ENCODE data around the gene ZFP92. TPM values are rescaled to one million over a fixed set of nuclear protein-coding genes. Genes with fewer than 3 reads are reported as not detected.

ZFP92 gene
- total RNA-seq, 1 donor from 2014 or later = 0.27 TPM

Other genes with a start within 250 kb of the ZFP92 start
- gene MAGEA1, start 232.2 kb upstream of the ZFP92 start, total RNA-seq = not detected in 2 replicates
- not detected in 2 replicates for gene PNMA6F, start 89.7 kb upstream of the ZFP92 start, total RNA-seq
- 14.8 and 14.9 TPM in 2 replicates for gene ZNF275, start 77.3 kb upstream of the ZFP92 start, total RNA-seq
- not detected in 2 replicates for gene PNMA6E, start 10.1 kb upstream of the ZFP92 start, total RNA-seq
- gene TREX2, start 34.6 kb downstream of the ZFP92 start, total RNA-seq = 0.36 TPM in 1 of 2 replicates, not detected in the other
- gene HAUS7, start 59.1 kb downstream of the ZFP92 start, total RNA-seq = 12.1 and 14.7 TPM in 2 replicates
- gene BGN, start 83.5 kb downstream of the ZFP92 start, total RNA-seq = 50.0 and 87.7 TPM in 2 replicates
- 0.46 and 0.52 TPM in 2 replicates for gene ATP2B3, start 106.2 kb downstream of the ZFP92 start, total RNA-seq
- gene CCNQ, start 187.7 kb downstream of the ZFP92 start, total RNA-seq = 19.8 and 21.7 TPM in 2 replicates
- gene DUSP9, start 235.7 kb downstream of the ZFP92 start, total RNA-seq = 0.20 and 0.36 TPM in 2 replicates

All from astrocyte (in vitro differentiated cells and primary cell).